B cell (primary cell): Measurements from ENCODE around the gene DDX10. TPM values are rescaled to one million over a fixed set of nuclear protein-coding genes. Genes with fewer than 3 reads are reported as not detected.

Experiments used
- ATAC-seq: fragments of 200-7000 bp; cut with Tn5 transposase; one replicate; pipeline ENCODE4 v1.10.0; 2021; ENCODE audit warnings: low read depth, mild to moderate bottlenecking, moderate number of reproducible peaks, moderate library complexity
- CTCF ChIA-PET: fragments of 350-600 bp; sonication (Branson Sonifier 250); formaldehyde crosslinking; loops from one replicate; lab custom pipeline; 2021; ENCODE audit warnings: antibody characterized with exemption, inconsistent platforms; lab: Charles Lee
- POLR2A ChIA-PET: fragments of 350-600 bp; sonication (Branson Sonifier 250); formaldehyde crosslinking; loops from one replicate; lab custom pipeline; 2021; ENCODE audit warnings: antibody characterized with exemption; lab: Charles Lee
- DNase-seq: peaks from one replicate; pipeline ENCODE4 v3.0.0; 2013
- H2AFZ ChIP-seq: 2 replicates; pipeline ENCODE4 v1.6.1; 2012; ENCODE audit warnings: mild to moderate bottlenecking, low read depth, low read length; ENCODE audit not compliant: insufficient read depth, poor library complexity, severe bottlenecking
- H3K27ac ChIP-seq, 2 donors: 1 replicate in 1 of 2; 2 replicates in 1 of 2; pipeline ENCODE4 v1.5.1; 2012 to 2013; ENCODE audit warnings: low read length in 2 of 2, mild to moderate bottlenecking in 2 of 2, moderate library complexity in 1 of 2
- H3K27me3 ChIP-seq, 4 experiments: fragments of 200-600 bp in 1 of 4; sonication (generic) in 1 of 4; replicated peaks in 1 of 4; 1 replicate in 2 of 4; 2 replicates in 2 of 4; pipeline versions ENCODE4 v1.6.1 to v1.7.0; 2013 to 2016; ENCODE audit warnings: low read length in 3 of 4, mild to moderate bottlenecking in 2 of 4, mixed read lengths in 1 of 4, moderate library complexity in 1 of 4; ENCODE audit not compliant: insufficient read depth in 4 of 4, control insufficient read depth in 3 of 4; ENCODE audit errors: control extremely low read depth in 1 of 4
- H3K36me3 ChIP-seq, 2 experiments: replicated peaks in 1 of 2; 1 replicate in 1 of 2; 2 replicates in 1 of 2; pipeline versions ENCODE4 v1.6.1 to v1.7.1; 2013; ENCODE audit warnings: low read length in 1 of 2; ENCODE audit not compliant: insufficient read depth in 2 of 2, control insufficient read depth in 1 of 2; ENCODE audit errors: control extremely low read depth in 1 of 2, extremely low read depth in 1 of 2
- H3K4me1 ChIP-seq, 2 donors: fragments of 200-600 bp in 1 of 2; sonication (generic) in 1 of 2; 1 replicate in 1 of 2; 2 replicates in 1 of 2; pipeline versions ENCODE4 v1.5.1 to v1.6.1; 2013 to 2017; ENCODE audit warnings: low read length in 2 of 2; ENCODE audit not compliant: control insufficient read depth in 2 of 2, insufficient read depth in 2 of 2
- H3K4me2 ChIP-seq: replicated peaks from 2 replicates; pipeline ENCODE3; 2012; ENCODE audit warnings: mild to moderate bottlenecking, low read depth, low read length; ENCODE audit not compliant: poor library complexity, severe bottlenecking
- H3K4me3 ChIP-seq, 5 experiments: fragments of 200-600 bp in 1 of 5; sonication (generic) in 1 of 5; 1 replicate in 3 of 5; 2 replicates in 2 of 5; pipeline versions ENCODE4 v1.5.1 to v1.7.0; 2011 to 2016; ENCODE audit warnings: low read length in 4 of 5, mild to moderate bottlenecking in 4 of 5, low read depth in 2 of 5, control low read depth in 1 of 5, moderate library complexity in 1 of 5; ENCODE audit not compliant: insufficient read depth in 1 of 5; ENCODE audit errors: control extremely low read depth in 1 of 5, extremely low read depth in 1 of 5
- H3K79me2 ChIP-seq: fragments of 200-600 bp; sonication (generic); one replicate; pipeline ENCODE4 v1.6.0; 2016; ENCODE audit warnings: low read length; ENCODE audit not compliant: control insufficient read depth, insufficient read depth
- H3K9ac ChIP-seq: fragments of 200-600 bp; sonication (generic); 2 replicates; pipeline ENCODE4 v1.6.1; 2017; ENCODE audit warnings: mild to moderate bottlenecking, low read length, moderate library complexity
- H3K9me3 ChIP-seq, 3 donors: one replicate each; pipeline versions ENCODE4 v1.6.1 to v1.7.1; 2013; ENCODE audit warnings: low read length in 2 of 3; ENCODE audit not compliant: control insufficient read depth in 2 of 3, insufficient read depth in 1 of 3; ENCODE audit errors: control extremely low read depth in 1 of 3
- H4K20me1 ChIP-seq: 2 replicates; pipeline ENCODE4 v1.6.0; 2012; ENCODE audit warnings: mild to moderate bottlenecking, low read length; ENCODE audit not compliant: insufficient read depth, control insufficient read depth, poor library complexity, severe bottlenecking
- H3K27ac Mint-ChIP-seq: one replicate; pipeline ENCODE4 v1.8.0; 2021; ENCODE audit warnings: mixed read lengths
- H3K27me3 Mint-ChIP-seq: one replicate; pipeline ENCODE4 v1.8.0; 2021; ENCODE audit warnings: mixed read lengths
- H3K4me1 Mint-ChIP-seq: one replicate; pipeline ENCODE4 v1.8.0; 2021; ENCODE audit warnings: mixed read lengths
- H3K4me3 Mint-ChIP-seq: one replicate; pipeline ENCODE4 v1.8.0; 2021; ENCODE audit warnings: mixed read lengths
- H3K9me3 Mint-ChIP-seq: one replicate; pipeline ENCODE4 v1.8.0; 2022; ENCODE audit warnings: mixed read lengths; ENCODE audit not compliant: insufficient read depth
- CTCF ChIP-seq: fragments of 200-600 bp; IDR thresholded peaks from one replicate; pipeline ENCODE4 v1.8.0; 2022; ENCODE audit warnings: antibody characterized with exemption, mild to moderate bottlenecking
- EZH2 ChIP-seq: IDR thresholded peaks from 2 replicates; pipeline ENCODE4 v1.6.1; 2012; ENCODE audit warnings: borderline replicate concordance, low read depth, mild to moderate bottlenecking, moderate library complexity, low read length; ENCODE audit not compliant: insufficient read depth, poor library complexity, severe bottlenecking
- WGBS: methylation state at CpG from one replicate; pipeline ENCODE4 v1.1.5; 2013; ENCODE audit warnings: missing lambda C conversion rate; ENCODE audit not compliant: insufficient coverage; 5-methylcytosine and 5-hydroxymethylcytosine counted together
- intact Hi-C: fragments of 100-400 bp; cut with micrococcal nuclease; formaldehyde crosslinking; loops from one replicate; pipeline ENCODE4 v1.10.0; 2022
- polyA plus RNA-seq: library from polyadenylated mRNA; depleted of rRNA; stranded (reverse); fragments of >200 nt; gene quantifications from 2 replicates; pipeline ENCODE4 v1.2.3, GENCODE V29; 2012
- total RNA-seq, 2 donors: library from RNA; stranded (reverse); fragments of 120-200 nt in 1 of 2; gene quantifications; 1 replicate in 1 of 2; 2 replicates in 1 of 2; pipeline versions ENCODE4 v1.2.3 to v1.2.4, GENCODE V29; 2013 to 2022

Gene DDX10
- total and polyA plus RNA-seq, 2 donors (not counting 1 experiment from before 2014, with no cell fraction given): 15.6 to 30.6 TPM

- Histone ChIP-seq H2AFZ (no peak overlapping the region), H3K4me1 (peaks cover 16 to 17% of the 10 kb centered on the region in 2 donors), H3K27me3 (no peaks in the 10 kb centered on the region), H3K36me3 (peaks cover 2 to 5% of the 10 kb centered on the region in 2 experiments), H3K9me3 (no peaks in the 10 kb centered on the region), H3K4me3 (no peak overlapping the region), H4K20me1 (no peaks in the 10 kb centered on the region), H3K4me2 (no peak overlapping the region), H3K27ac (no peak overlapping the region), H3K79me2 (peaks cover 13% of the 10 kb centered on the region), H3K9ac (no peak overlapping the region)
- Mint-ChIP-seq H3K27me3 (no peaks in the 10 kb centered on the region), H3K4me3 (no peak overlapping the region), H3K4me1 (peaks cover 24% of the 10 kb centered on the region), H3K27ac (no peak overlapping the region), H3K9me3 (no peaks in the 10 kb centered on the region)
- no peak for DNase-seq
- intact Hi-C loops: loop anchor here (5.0 kb wide), 1 partner anchor 1520 kb away; no protein-coding TSS in a partner anchor
- CTCF ChIA-PET: no interaction called here
- no peak for TF ChIP-seq CTCF
- TF ChIP-seq EZH2: no peak
- no peak for ATAC-seq
- 94% methylated on average over 2 of the region's 5 CpGs for WGBS
- POLR2A ChIA-PET: no interaction called here
These were observed 192.5 kb downstream of the DDX10 start for GRCh38 chr11:108857382-108857781.

- no peak overlapping the region for H3K27ac ChIP-seq
- TF ChIP-seq EZH2 (no peak), CTCF (no peak)
- Mint-ChIP-seq H3K4me1 (peaks cover 18% of the 10 kb centered on the region), H3K4me3 (no peak overlapping the region), H3K27me3 (no peaks in the 10 kb centered on the region), H3K9me3 (no peaks in the 10 kb centered on the region), H3K27ac (no peak overlapping the region)
- H3K36me3 ChIP-seq: peaks cover 2% of the 10 kb centered on the region in 2 experiments
- no peak overlapping the region for H3K4me3 ChIP-seq
- no peak overlapping the region for H3K4me2 ChIP-seq
- no peaks in the 10 kb centered on the region for H3K27me3 ChIP-seq
- peaks cover 13% of the 10 kb centered on the region for H3K79me2 ChIP-seq
- no peaks in the 10 kb centered on the region for H3K9me3 ChIP-seq
- peaks cover 14% of the 10 kb centered on the region in 2 donors for H3K4me1 ChIP-seq
- no CpG with 5 or more reads among the region's 3 CpGs for WGBS
- H4K20me1 ChIP-seq: no peaks in the 10 kb centered on the region
- intact Hi-C loops: loop anchor here (5.0 kb wide), 1 partner anchor 1519 kb away; no protein-coding TSS in a partner anchor
- ChIA-PET POLR2A (no interaction called here), CTCF (no interaction called here)
- ATAC-seq (no peak), DNase-seq (no peak)
- no peak overlapping the region for H2AFZ ChIP-seq
- H3K9ac ChIP-seq: no peak overlapping the region
These were observed 193.8 kb downstream of the DDX10 start for GRCh38 chr11:108858622-108859021.
